Panc1 (cell line): ENCODE data around the gene NAGK.

Experiments used
- POLR2AphosphoS5 ChIP-seq: IDR thresholded peaks from 2 replicates; pipeline ENCODE4 v1.6.1; 2012; ENCODE audit warnings: mild to moderate bottlenecking, low read depth, low read length, moderate library complexity
- SIN3A ChIP-seq: IDR thresholded peaks from 2 replicates; pipeline ENCODE4 v1.6.1; 2012; ENCODE audit warnings: low read depth, mild to moderate bottlenecking, low read length, moderate library complexity, borderline replicate concordance; ENCODE audit not compliant: insufficient read depth
- TCF7L2 ChIP-seq: IDR thresholded peaks from 2 replicates; pipeline ENCODE4 v1.6.1; 2011; ENCODE audit warnings: mild to moderate bottlenecking, low read depth, low read length, inconsistent platforms
- TF ChIP-seq, protein P1 (sequence below): fragments of 450-650 bp; IDR thresholded peaks from 2 replicates; pipeline ENCODE4 v1.5.1; 2017; ENCODE audit warnings: mild to moderate bottlenecking
- TF ChIP-seq, protein P2 (sequence below), 2 experiments: IDR thresholded peaks; 2 replicates each; pipeline ENCODE4 v1.6.1; 2011 to 2012; ENCODE audit warnings: low read depth in 2 of 2, control low read depth in 1 of 2, low read length in 1 of 2, mild to moderate bottlenecking in 1 of 2, moderate library complexity in 1 of 2; ENCODE audit not compliant: insufficient read depth in 1 of 2

DNA sequence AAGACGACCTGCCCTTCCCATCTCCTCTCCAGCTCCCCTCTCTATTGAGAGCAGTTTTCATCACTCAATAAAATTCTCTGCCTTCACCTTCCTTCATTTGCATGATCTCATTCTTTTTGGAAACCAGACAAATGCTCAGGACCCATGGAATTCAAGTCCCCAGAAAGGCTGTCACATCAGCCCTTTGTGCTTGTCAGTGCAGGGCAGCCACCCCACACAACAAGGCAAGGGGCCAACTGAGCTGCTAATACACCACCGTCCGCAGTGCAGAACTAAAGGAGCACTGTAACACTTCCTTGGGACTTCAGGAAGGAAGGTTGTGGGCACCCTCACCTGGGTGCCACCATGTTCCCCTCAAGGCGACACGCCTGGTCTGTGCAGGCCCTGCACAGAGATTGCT lies 35.4 kb downstream of the NAGK start:
- TF ChIP-seq, protein P1, sequence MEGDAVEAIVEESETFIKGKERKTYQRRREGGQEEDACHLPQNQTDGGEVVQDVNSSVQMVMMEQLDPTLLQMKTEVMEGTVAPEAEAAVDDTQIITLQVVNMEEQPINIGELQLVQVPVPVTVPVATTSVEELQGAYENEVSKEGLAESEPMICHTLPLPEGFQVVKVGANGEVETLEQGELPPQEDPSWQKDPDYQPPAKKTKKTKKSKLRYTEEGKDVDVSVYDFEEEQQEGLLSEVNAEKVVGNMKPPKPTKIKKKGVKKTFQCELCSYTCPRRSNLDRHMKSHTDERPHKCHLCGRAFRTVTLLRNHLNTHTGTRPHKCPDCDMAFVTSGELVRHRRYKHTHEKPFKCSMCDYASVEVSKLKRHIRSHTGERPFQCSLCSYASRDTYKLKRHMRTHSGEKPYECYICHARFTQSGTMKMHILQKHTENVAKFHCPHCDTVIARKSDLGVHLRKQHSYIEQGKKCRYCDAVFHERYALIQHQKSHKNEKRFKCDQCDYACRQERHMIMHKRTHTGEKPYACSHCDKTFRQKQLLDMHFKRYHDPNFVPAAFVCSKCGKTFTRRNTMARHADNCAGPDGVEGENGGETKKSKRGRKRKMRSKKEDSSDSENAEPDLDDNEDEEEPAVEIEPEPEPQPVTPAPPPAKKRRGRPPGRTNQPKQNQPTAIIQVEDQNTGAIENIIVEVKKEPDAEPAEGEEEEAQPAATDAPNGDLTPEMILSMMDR: no peak
- TF ChIP-seq, protein P2, sequence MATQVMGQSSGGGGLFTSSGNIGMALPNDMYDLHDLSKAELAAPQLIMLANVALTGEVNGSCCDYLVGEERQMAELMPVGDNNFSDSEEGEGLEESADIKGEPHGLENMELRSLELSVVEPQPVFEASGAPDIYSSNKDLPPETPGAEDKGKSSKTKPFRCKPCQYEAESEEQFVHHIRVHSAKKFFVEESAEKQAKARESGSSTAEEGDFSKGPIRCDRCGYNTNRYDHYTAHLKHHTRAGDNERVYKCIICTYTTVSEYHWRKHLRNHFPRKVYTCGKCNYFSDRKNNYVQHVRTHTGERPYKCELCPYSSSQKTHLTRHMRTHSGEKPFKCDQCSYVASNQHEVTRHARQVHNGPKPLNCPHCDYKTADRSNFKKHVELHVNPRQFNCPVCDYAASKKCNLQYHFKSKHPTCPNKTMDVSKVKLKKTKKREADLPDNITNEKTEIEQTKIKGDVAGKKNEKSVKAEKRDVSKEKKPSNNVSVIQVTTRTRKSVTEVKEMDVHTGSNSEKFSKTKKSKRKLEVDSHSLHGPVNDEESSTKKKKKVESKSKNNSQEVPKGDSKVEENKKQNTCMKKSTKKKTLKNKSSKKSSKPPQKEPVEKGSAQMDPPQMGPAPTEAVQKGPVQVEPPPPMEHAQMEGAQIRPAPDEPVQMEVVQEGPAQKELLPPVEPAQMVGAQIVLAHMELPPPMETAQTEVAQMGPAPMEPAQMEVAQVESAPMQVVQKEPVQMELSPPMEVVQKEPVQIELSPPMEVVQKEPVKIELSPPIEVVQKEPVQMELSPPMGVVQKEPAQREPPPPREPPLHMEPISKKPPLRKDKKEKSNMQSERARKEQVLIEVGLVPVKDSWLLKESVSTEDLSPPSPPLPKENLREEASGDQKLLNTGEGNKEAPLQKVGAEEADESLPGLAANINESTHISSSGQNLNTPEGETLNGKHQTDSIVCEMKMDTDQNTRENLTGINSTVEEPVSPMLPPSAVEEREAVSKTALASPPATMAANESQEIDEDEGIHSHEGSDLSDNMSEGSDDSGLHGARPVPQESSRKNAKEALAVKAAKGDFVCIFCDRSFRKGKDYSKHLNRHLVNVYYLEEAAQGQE (IDR thresholded peaks at IDR 0.05; ENCODE audit: insufficient read depth in 1 of 2, low read depth in 2 of 2, low read length in 1 of 2): no peak
- TF ChIP-seq POLR2AphosphoS5 (no peak), TCF7L2 (no peak), SIN3A (no peak)
